Measurements from ENCODE around the gene GSTM2.
"Not testable (repeated sequence)": the region's sequence is repeated elsewhere in the genome, so short reads cannot be mapped to it uniquely, and the experiment has no call there.

The GSTM2 gene

GRCh38 chr1:109644670-109645069, 23.2 kb upstream of the GSTM2 start:
- DNase-seq (ENCODE audit: low read depth in 2 of 2) = no peak

- DNase-seq (ENCODE audit: low read depth in 2 of 2) = no peak
These were observed 18.4 kb upstream of the GSTM2 start for GRCh38 chr1:109649491-109649914.

- no peak for DNase-seq (ENCODE audit: low read depth in 2 of 2)
These were observed 17.2 kb upstream of the GSTM2 start for GRCh38 chr1:109650609-109651008.

- DNase-seq (ENCODE audit: low read depth in 2 of 2) = no peak
These were observed 15.5 kb upstream of the GSTM2 start for GRCh38 chr1:109652402-109652801.

- DNase-seq (ENCODE audit: low read depth in 2 of 2) = no peak
These were observed 14.6 kb upstream of the GSTM2 start for GRCh38 chr1:109653306-109653705.

GRCh38 chr1:109654519-109654918, 13.3 kb upstream of the GSTM2 start:
- DNase-seq (ENCODE audit: low read depth in 2 of 2) = no peak

- no peak for DNase-seq (ENCODE audit: low read depth in 2 of 2)
These were observed 12.0 kb upstream of the GSTM2 start, which contains the start of gene GSTM4 for GRCh38 chr1:109655615-109656519. GSTM4 (plus strand) TSS chr1:109656099; CDS start chr1:109656390, 291 bp downstream.

- no peak for DNase-seq (ENCODE audit: low read depth in 2 of 2)
These were observed 10.5 kb upstream of the GSTM2 start for GRCh38 chr1:109657395-109657794.

GRCh38 chr1:109657970-109658369, 9.9 kb upstream of the GSTM2 start:
- no peak for DNase-seq (ENCODE audit: low read depth in 2 of 2)

GRCh38 chr1:109658533-109659042, 9.3 kb upstream of the GSTM2 start:
- DNase-seq (ENCODE audit: low read depth in 2 of 2) = no peak

GRCh38 chr1:109659145-109659544, 8.7 kb upstream of the GSTM2 start:
- DNase-seq (ENCODE audit: low read depth in 2 of 2) = no peak

GRCh38 chr1:109659997-109660690, 7.7 kb upstream of the GSTM2 start:
- DNase-seq (ENCODE audit: low read depth in 2 of 2) = no peak

- not testable (repeated sequence) for DNase-seq (ENCODE audit: low read depth in 2 of 2)
These were observed 7.2 kb upstream of the GSTM2 start for GRCh38 chr1:109660691-109661026.

- no peak for DNase-seq (ENCODE audit: low read depth in 2 of 2)
These were observed 6.5 kb upstream of the GSTM2 start for GRCh38 chr1:109661391-109661790.

- no peak for DNase-seq (ENCODE audit: low read depth in 2 of 2)
These were observed 3.2 kb upstream of the GSTM2 start for GRCh38 chr1:109664671-109665070.

- no peak for DNase-seq (ENCODE audit: low read depth in 2 of 2)
These were observed 392 bp downstream of the GSTM2 start for GRCh38 chr1:109668123-109668775.

- DNase-seq (ENCODE audit: low read depth in 2 of 2) = no peak
These were observed 1.5 kb downstream of the GSTM2 start for GRCh38 chr1:109669246-109669948.

- DNase-seq (ENCODE audit: low read depth in 2 of 2) = not testable (repeated sequence)
These were observed 2.1 kb downstream of the GSTM2 start for GRCh38 chr1:109669949-109670302.

- no peak for DNase-seq (ENCODE audit: low read depth in 2 of 2)
These were observed 3.2 kb downstream of the GSTM2 start for GRCh38 chr1:109671067-109671466.

- DNase-seq (ENCODE audit: low read depth in 2 of 2) = not testable (repeated sequence)
These were observed 6.0 kb downstream of the GSTM2 start for GRCh38 chr1:109673861-109674260.

- DNase-seq (ENCODE audit: low read depth in 2 of 2) = not testable (repeated sequence)
These were observed 9.0 kb downstream of the GSTM2 start for GRCh38 chr1:109676683-109677381.
